Measurements from ENCODE around the gene TRPM2. TPM values are rescaled to one million over a fixed set of nuclear protein-coding genes. Genes with fewer than 3 reads are reported as not detected.

Gene TRPM2
- total and polyA plus RNA-seq, 2 of the 8 experiments (the other 6 are each of a cell fraction or from before 2014, with no cell fraction given): 0.27 to 0.28 TPM

DNA sequence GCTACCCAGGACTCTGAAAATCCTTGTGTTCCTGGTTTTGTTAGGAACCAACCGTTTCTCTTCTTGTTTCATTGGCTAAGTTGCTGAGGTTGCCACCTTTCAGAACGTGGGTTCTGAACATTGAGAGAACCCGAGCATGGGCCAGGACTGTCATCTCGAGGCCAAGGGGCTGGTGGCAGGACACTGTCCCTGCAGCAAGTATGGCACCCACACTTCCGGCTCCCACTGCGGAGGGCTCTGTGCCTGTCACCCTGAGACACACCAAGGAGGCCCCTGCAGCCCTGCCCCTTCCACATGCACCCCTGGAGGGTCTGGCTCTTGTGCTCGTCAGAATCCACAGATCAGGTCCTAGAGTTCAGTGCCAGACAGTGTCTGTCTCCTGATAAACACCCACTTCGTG, 62.8 kb downstream of the TRPM2 start:
- Histone ChIP-seq H2BK5ac (ENCODE audit: low read depth, low read length) (no peak overlapping the region), H2BK15ac (ENCODE audit: low read length) (no peak overlapping the region), H3K23me2 (ENCODE audit: low read depth, low read length) (peaks cover 10% of the 10 kb centered on the region; the same call in 1 of the 2 replicates), H3K79me2 (ENCODE audit: control insufficient read depth in 1 of 2, insufficient read depth in 2 of 2, low read length in 2 of 2) (no peaks in the 10 kb centered on the region), H3K18ac (ENCODE audit: extremely low read depth, low read length) (no peak overlapping the region), H3K9ac (replicated peaks in 1 of 4; ENCODE audit: extremely low read depth in 1 of 4, low read depth in 3 of 4, low read length in 3 of 4) (no peak overlapping the region), H3K79me1 (ENCODE audit: low read depth, low read length) (no peaks in the 10 kb centered on the region), H3K27me3 (replicated peaks in 1 of 4; ENCODE audit: control insufficient read depth in 3 of 4, extremely low read depth in 1 of 4, insufficient read depth in 3 of 4, low read length in 3 of 4) (no peaks in the 10 kb centered on the region), H3K4me1 (replicated peaks in 1 of 4; ENCODE audit: control insufficient read depth in 3 of 4, insufficient read depth in 4 of 4, low read length in 3 of 4) (no peaks in the 10 kb centered on the region), H4K5ac (ENCODE audit: insufficient read length, low read depth, low read length) (no peak overlapping the region), H2AK5ac (ENCODE audit: low read depth, low read length) (no peak overlapping the region), H3K14ac (ENCODE audit: insufficient read length) (no peak overlapping the region), H3K27ac (ENCODE audit: low read depth, low read length) (no peak overlapping the region), H2BK12ac (ENCODE audit: low read depth, low read length) (no peak overlapping the region), H2AFZ (ENCODE audit: low read length) (no peak overlapping the region), H3K4me3 (ENCODE audit: extremely low read depth in 1 of 4, insufficient read depth in 2 of 4, low read depth in 3 of 4, low read length in 4 of 4) (no peak overlapping the region), H3K23ac (ENCODE audit: insufficient read length) (no peak overlapping the region), H2BK20ac (ENCODE audit: low read length) (no peak overlapping the region), H3K36me3 (ENCODE audit: control insufficient read depth in 2 of 4, insufficient read depth in 4 of 4, low read length in 3 of 4) (no peaks in the 10 kb centered on the region), H4K20me1 (replicated peaks in 1 of 2; ENCODE audit: control insufficient read depth in 1 of 2, insufficient read depth in 2 of 2, low read length in 2 of 2) (peaks cover 0 to 6% of the 10 kb centered on the region in 2 experiments), H4K8ac (ENCODE audit: extremely low read depth, insufficient read depth, low read length) (no peak overlapping the region; the same call in 1 of the 2 replicates), H3K56ac (replicated peaks; ENCODE audit: insufficient read length, low read depth, low read length) (no peak overlapping the region), H4K91ac (replicated peaks; ENCODE audit: insufficient read length, low read length) (no peak overlapping the region), H3K4ac (replicated peaks; ENCODE audit: insufficient read length, low read depth, low read length) (no peak overlapping the region), H3K9me3 (ENCODE audit: insufficient read depth in 2 of 2, low read depth in 1 of 2, low read length in 1 of 2) (peaks cover 21 to 36% of the 10 kb centered on the region in 2 experiments), H2BK120ac (replicated peaks; ENCODE audit: low read depth, low read length) (no peak overlapping the region), H3K4me2 (ENCODE audit: insufficient read depth in 1 of 2, low read depth in 2 of 2, low read length in 2 of 2) (no peak overlapping the region)
- WGBS, 2 experiments (ENCODE audit: extremely low coverage in 1 of 2, insufficient coverage in 1 of 2, insufficient read length in 1 of 2, insufficient replicate concordance in 2 of 2, low coverage in 1 of 2, low lambda C conversion rate in 2 of 2, missing lambda C conversion rate in 1 of 2): 75% methylated on average over 8 of the region's 8 CpGs; no CpG with 5 or more reads in 1 of the 2 experiments
- no peak for FAIRE-seq
- ChIA-PET CTCF (ENCODE audit: partially characterized antibody) (no interaction called here), POLR2A (ENCODE audit: partially characterized antibody) (interaction anchor here (1.1 kb wide), 1 partner anchor 23 kb away, joined by 6 read pairs; no protein-coding TSS in a partner anchor)
- DNase-seq (ENCODE audit: low read depth in 1 of 2, low spot score in 2 of 2): no peak
- TF ChIP-seq NRF1 (IDR thresholded peaks at IDR 0.05; ENCODE audit: low read depth, low read length) (no peak), TAF1 (IDR thresholded peaks at IDR 0.05; ENCODE audit: low read depth, low read length) (no peak), BACH1 (IDR thresholded peaks at IDR 0.05; ENCODE audit: low read length) (no peak), SP4 (IDR thresholded peaks at IDR 0.05; ENCODE audit: low read length) (no peak), MAFK (IDR thresholded peaks at IDR 0.05; ENCODE audit: low read depth, low read length) (no peak), SP2 (IDR thresholded peaks at IDR 0.05; ENCODE audit: low read length) (no peak), CEBPB (IDR thresholded peaks at IDR 0.05; ENCODE audit: low read depth, low read length) (no peak), EZH2 (IDR thresholded peaks at IDR 0.05; ENCODE audit: low read depth, low read length, severe bottlenecking) (no peak), ASH2L (IDR thresholded peaks at IDR 0.05; ENCODE audit: low read length) (no peak), CBX5 (IDR thresholded peaks at IDR 0.05; ENCODE audit: low read depth, low read length) (no peak), RNF2 (IDR thresholded peaks at IDR 0.05; ENCODE audit: borderline replicate concordance, low read depth, low read length, missing control alignments, poor library complexity, severe bottlenecking) (no peak)
- TF ChIP-seq, protein P1, sequence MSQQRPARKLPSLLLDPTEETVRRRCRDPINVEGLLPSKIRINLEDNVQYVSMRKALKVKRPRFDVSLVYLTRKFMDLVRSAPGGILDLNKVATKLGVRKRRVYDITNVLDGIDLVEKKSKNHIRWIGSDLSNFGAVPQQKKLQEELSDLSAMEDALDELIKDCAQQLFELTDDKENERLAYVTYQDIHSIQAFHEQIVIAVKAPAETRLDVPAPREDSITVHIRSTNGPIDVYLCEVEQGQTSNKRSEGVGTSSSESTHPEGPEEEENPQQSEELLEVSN (IDR thresholded peaks at IDR 0.05): no peak
- TF ChIP-seq, protein P2, sequence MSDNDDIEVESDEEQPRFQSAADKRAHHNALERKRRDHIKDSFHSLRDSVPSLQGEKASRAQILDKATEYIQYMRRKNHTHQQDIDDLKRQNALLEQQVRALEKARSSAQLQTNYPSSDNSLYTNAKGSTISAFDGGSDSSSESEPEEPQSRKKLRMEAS (IDR thresholded peaks at IDR 0.05): no peak
- TF ChIP-seq, protein P3, sequence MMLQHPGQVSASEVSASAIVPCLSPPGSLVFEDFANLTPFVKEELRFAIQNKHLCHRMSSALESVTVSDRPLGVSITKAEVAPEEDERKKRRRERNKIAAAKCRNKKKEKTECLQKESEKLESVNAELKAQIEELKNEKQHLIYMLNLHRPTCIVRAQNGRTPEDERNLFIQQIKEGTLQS (IDR thresholded peaks at IDR 0.05; ENCODE audit: insufficient read depth, low read depth, low read length): no peak

Data from H1 (cell line).